NT2/D1 (cell line): ENCODE results near the gene TBC1D22A.

Experiments
- DNase-seq: peaks from one replicate; pipeline ENCODE4 v3.0.0-alpha.2; 2011; ENCODE audit warnings: low read depth, low spot score
- H3K27me3 ChIP-seq: 2 replicates; pipeline ENCODE4 v1.6.0; 2011; ENCODE audit warnings: mild to moderate bottlenecking; ENCODE audit not compliant: insufficient read length, insufficient read depth
- H3K36me3 ChIP-seq: 2 replicates; pipeline ENCODE4 v1.6.1; 2011; ENCODE audit warnings: mild to moderate bottlenecking, low read length, mixed read lengths; ENCODE audit not compliant: insufficient read depth, insufficient read length
- H3K4me1 ChIP-seq: 2 replicates; pipeline ENCODE4 v1.5.1; 2011; ENCODE audit not compliant: insufficient read depth, insufficient read length
- H3K4me3 ChIP-seq: 2 replicates; pipeline ENCODE4 v1.5.1; 2011; ENCODE audit warnings: low read depth; ENCODE audit not compliant: insufficient read length
- H3K9ac ChIP-seq: 2 replicates; pipeline ENCODE4 v1.6.0; 2011; ENCODE audit warnings: low read depth; ENCODE audit not compliant: insufficient read length
- H3K9me3 ChIP-seq: 2 replicates; pipeline ENCODE4 v1.5.1; 2011; ENCODE audit warnings: mild to moderate bottlenecking, low read length; ENCODE audit not compliant: insufficient read depth
- SUZ12 ChIP-seq: IDR thresholded peaks from 2 replicates; pipeline ENCODE4 v1.6.1; 2011; ENCODE audit not compliant: insufficient read length, insufficient read depth; ENCODE audit errors: extremely low read depth
- YY1 ChIP-seq: IDR thresholded peaks from 2 replicates; pipeline ENCODE4 v1.6.1; 2011; ENCODE audit not compliant: insufficient read length, insufficient read depth
- ZNF274 ChIP-seq: IDR thresholded peaks from 2 replicates; pipeline ENCODE4 v1.6.1; 2011; ENCODE audit warnings: mild to moderate bottlenecking, low read depth, low read length

The TBC1D22A gene

GRCh38 chr22:46789992-46790391 lies 27.5 kb downstream of the TBC1D22A start:
- Histone ChIP-seq H3K4me1 (no peaks in the 10 kb centered on the region), H3K36me3 (peaks cover 28% of the 10 kb centered on the region), H3K4me3 (no peak overlapping the region), H3K9ac (no peak overlapping the region), H3K27me3 (no peaks in the 10 kb centered on the region), H3K9me3 (no peaks in the 10 kb centered on the region)
- no peak for TF ChIP-seq SUZ12
- no peak for TF ChIP-seq YY1
- no peak for TF ChIP-seq ZNF274
- no peak for DNase-seq

GRCh38 chr22:46791201-46791731 lies 28.8 kb downstream of the TBC1D22A start:
- Histone ChIP-seq H3K27me3 (no peaks in the 10 kb centered on the region), H3K9me3 (no peaks in the 10 kb centered on the region), H3K4me3 (no peak overlapping the region), H3K9ac (no peak overlapping the region), H3K36me3 (peaks cover 33% of the 10 kb centered on the region), H3K4me1 (no peaks in the 10 kb centered on the region)
- TF ChIP-seq ZNF274 (no peak), YY1 (no peak), SUZ12 (no peak)
- no peak for DNase-seq

- no peak for DNase-seq
- no peak overlapping the region for H3K9ac ChIP-seq
- H3K36me3 ChIP-seq, result peaks cover 35% of the 10 kb centered on the region
- TF ChIP-seq ZNF274 (no peak), YY1 (no peak), SUZ12 (no peak)
- no peaks in the 10 kb centered on the region for H3K27me3 ChIP-seq
- no peaks in the 10 kb centered on the region for H3K4me1 ChIP-seq
- H3K9me3 ChIP-seq, result no peaks in the 10 kb centered on the region
- H3K4me3 ChIP-seq, result no peak overlapping the region
Observed at GRCh38 chr22:46792061-46792796, 29.8 kb downstream of the TBC1D22A start.

- no peak for DNase-seq
- no peak for TF ChIP-seq ZNF274
- no peak for TF ChIP-seq SUZ12
- no peak for TF ChIP-seq YY1
- H3K9ac ChIP-seq, result no peak overlapping the region
- H3K4me1 ChIP-seq, result no peaks in the 10 kb centered on the region
- no peaks in the 10 kb centered on the region for H3K27me3 ChIP-seq
- peaks cover 41% of the 10 kb centered on the region for H3K36me3 ChIP-seq
- H3K4me3 ChIP-seq, result no peak overlapping the region
- H3K9me3 ChIP-seq, result no peaks in the 10 kb centered on the region
Observed at GRCh38 chr22:46792841-46793261, 30.4 kb downstream of the TBC1D22A start.

GRCh38 chr22:46793497-46793896 lies 31.0 kb downstream of the TBC1D22A start:
- no peak for DNase-seq
- TF ChIP-seq SUZ12 (no peak), ZNF274 (no peak), YY1 (no peak)
- peaks cover 48% of the 10 kb centered on the region for H3K36me3 ChIP-seq
- H3K4me1 ChIP-seq, result no peaks in the 10 kb centered on the region
- no peaks in the 10 kb centered on the region for H3K9me3 ChIP-seq
- no peak overlapping the region for H3K4me3 ChIP-seq
- no peaks in the 10 kb centered on the region for H3K27me3 ChIP-seq
- no peak overlapping the region for H3K9ac ChIP-seq

GRCh38 chr22:46794067-46794466 lies 31.6 kb downstream of the TBC1D22A start:
- Histone ChIP-seq H3K27me3 (no peaks in the 10 kb centered on the region), H3K4me3 (no peak overlapping the region), H3K36me3 (peaks cover 50% of the 10 kb centered on the region), H3K4me1 (no peaks in the 10 kb centered on the region), H3K9ac (no peak overlapping the region), H3K9me3 (no peaks in the 10 kb centered on the region)
- TF ChIP-seq SUZ12, result no peak
- TF ChIP-seq YY1, result no peak
- no peak for TF ChIP-seq ZNF274
- no peak for DNase-seq

- Histone ChIP-seq H3K27me3 (no peaks in the 10 kb centered on the region), H3K36me3 (peaks cover 55% of the 10 kb centered on the region), H3K9ac (no peak overlapping the region), H3K4me3 (no peak overlapping the region), H3K4me1 (no peaks in the 10 kb centered on the region), H3K9me3 (no peaks in the 10 kb centered on the region)
- TF ChIP-seq YY1 (no peak), ZNF274 (no peak), SUZ12 (no peak)
- no peak for DNase-seq
Observed at GRCh38 chr22:46794491-46794890, 32.0 kb downstream of the TBC1D22A start.
